HL-60 (cell line): Measurements from ENCODE around the gene NCOA5.

Experiments
- CTCF ChIP-seq: IDR thresholded peaks from one replicate; pipeline ENCODE4 v1.5.1; 2011; ENCODE audit warnings: low read length, control low read depth, inconsistent platforms; ENCODE audit not compliant: insufficient read depth
- GABPA ChIP-seq: IDR thresholded peaks from 2 replicates; pipeline ENCODE4 v1.6.1; 2012; ENCODE audit warnings: low read depth
- POLR2AphosphoS5 ChIP-seq: IDR thresholded peaks from 2 replicates; pipeline ENCODE4 v1.6.1; 2012; ENCODE audit warnings: low read depth
- REST ChIP-seq: IDR thresholded peaks from 2 replicates; pipeline ENCODE4 v1.6.1; 2012; ENCODE audit warnings: low read depth; ENCODE audit not compliant: insufficient replicate concordance
- SPI1 ChIP-seq: IDR thresholded peaks from 2 replicates; pipeline ENCODE4 v1.6.1; 2012; ENCODE audit warnings: low read depth, mild to moderate bottlenecking, borderline replicate concordance

- TF ChIP-seq CTCF (no peak), GABPA (no peak), POLR2AphosphoS5 (no peak), REST (no peak), SPI1 (no peak)
Observed at GRCh38 chr20:46081074-46081473, 8.7 kb downstream of the NCOA5 start.
